SU-DHL-6 (cell line): ENCODE results near the gene EFNA5.

Experiments
- EZH2phosphoT487 ChIP-seq: fragments of 200-600 bp; sonication (generic), shearing (Covaris generic); conservative IDR thresholded peaks from 2 replicates; pipeline ENCODE4 v1.6.1; 2018; ENCODE audit warnings: mild to moderate bottlenecking, antibody characterized with exemption, low read length, moderate library complexity, mixed read lengths
- TF ChIP-seq, protein P1 (sequence below): fragments of 200-600 bp; sonication (generic); IDR thresholded peaks from one replicate; pipeline ENCODE4 v1.5.1; 2017; ENCODE audit warnings: antibody characterized with exemption, mild to moderate bottlenecking, low read length, moderate library complexity; ENCODE audit not compliant: insufficient read depth, poor library complexity, severe bottlenecking

GRCh38 chr5:107712359-107712870 is 41.7 kb upstream of the EFNA5 start:
- TF ChIP-seq, protein P1, sequence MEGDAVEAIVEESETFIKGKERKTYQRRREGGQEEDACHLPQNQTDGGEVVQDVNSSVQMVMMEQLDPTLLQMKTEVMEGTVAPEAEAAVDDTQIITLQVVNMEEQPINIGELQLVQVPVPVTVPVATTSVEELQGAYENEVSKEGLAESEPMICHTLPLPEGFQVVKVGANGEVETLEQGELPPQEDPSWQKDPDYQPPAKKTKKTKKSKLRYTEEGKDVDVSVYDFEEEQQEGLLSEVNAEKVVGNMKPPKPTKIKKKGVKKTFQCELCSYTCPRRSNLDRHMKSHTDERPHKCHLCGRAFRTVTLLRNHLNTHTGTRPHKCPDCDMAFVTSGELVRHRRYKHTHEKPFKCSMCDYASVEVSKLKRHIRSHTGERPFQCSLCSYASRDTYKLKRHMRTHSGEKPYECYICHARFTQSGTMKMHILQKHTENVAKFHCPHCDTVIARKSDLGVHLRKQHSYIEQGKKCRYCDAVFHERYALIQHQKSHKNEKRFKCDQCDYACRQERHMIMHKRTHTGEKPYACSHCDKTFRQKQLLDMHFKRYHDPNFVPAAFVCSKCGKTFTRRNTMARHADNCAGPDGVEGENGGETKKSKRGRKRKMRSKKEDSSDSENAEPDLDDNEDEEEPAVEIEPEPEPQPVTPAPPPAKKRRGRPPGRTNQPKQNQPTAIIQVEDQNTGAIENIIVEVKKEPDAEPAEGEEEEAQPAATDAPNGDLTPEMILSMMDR = no peak
- TF ChIP-seq EZH2phosphoT487 = no peak
